Measurements from ENCODE around the gene IKBKE. TPM values are rescaled to one million over a fixed set of nuclear protein-coding genes. Genes with fewer than 3 reads are reported as not detected.

IKBKE gene
- total RNA-seq, 1 experiment from 2014 or later, result 12.9 TPM

DNA sequence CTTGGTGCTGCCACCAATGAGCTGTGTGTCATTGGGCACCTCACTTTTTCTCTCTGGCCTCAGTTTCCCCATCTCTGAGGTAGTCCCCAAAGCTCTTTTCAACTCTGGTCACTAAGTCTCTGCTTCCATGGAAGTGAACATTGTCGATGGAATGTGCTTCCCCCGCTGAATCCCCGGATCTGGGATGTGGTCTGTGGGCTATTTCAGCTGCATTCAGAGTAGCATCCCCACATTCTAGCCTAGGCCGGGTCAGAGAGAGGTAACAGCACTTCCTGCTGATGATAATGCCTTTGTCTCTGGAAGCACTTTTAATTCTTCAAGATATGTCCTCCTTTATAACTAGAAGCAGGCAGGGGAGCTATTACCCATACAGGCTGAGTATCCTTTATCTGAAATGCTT is 66.9 kb downstream of the IKBKE start:
- no peaks in the 10 kb centered on the region for H3K27me3 ChIP-seq
- no peak overlapping the region for H3K4me3 ChIP-seq
- H3K36me3 ChIP-seq, result no peaks in the 10 kb centered on the region
- DNase-seq, result no peak
- no peaks in the 10 kb centered on the region for H3K9me3 ChIP-seq

DNA sequence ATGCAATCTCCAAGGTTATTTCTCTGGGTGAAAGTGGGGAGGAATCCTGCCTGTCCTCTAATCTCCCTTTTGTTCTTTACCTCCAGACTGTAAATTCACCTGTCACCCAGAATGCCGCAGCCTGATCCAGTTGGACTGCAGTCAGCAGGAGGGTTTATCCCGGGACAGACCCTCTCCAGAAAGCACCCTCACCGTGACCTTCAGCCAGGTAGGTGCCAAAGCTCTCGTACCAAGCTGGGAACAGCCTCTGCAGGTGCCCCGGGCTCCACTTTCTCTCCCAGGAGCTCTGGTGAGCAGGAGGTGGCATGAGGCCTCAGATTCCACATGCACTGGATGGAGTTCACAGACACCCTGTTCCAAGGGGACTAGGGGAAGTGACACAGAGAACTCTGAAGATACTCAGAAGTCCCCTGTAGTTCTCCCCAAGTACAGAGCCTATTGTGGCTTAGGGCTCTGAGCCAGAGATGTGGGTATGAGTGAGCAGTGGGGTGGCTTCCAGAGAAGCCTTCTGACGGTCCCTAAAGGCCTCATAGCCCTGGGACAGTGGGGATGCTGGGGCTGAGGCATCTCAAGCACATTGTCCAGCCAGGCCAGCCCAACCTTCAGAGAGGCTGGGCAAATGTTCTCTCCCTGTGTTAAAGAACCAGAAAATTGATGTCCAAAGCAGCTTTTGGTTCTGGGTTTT is 68.0 kb downstream of the IKBKE start:
- DNase-seq, result no peak
- Histone ChIP-seq H3K36me3 (no peaks in the 10 kb centered on the region), H3K4me3 (no peak overlapping the region), H3K27me3 (no peaks in the 10 kb centered on the region), H3K9me3 (no peaks in the 10 kb centered on the region)

DNA sequence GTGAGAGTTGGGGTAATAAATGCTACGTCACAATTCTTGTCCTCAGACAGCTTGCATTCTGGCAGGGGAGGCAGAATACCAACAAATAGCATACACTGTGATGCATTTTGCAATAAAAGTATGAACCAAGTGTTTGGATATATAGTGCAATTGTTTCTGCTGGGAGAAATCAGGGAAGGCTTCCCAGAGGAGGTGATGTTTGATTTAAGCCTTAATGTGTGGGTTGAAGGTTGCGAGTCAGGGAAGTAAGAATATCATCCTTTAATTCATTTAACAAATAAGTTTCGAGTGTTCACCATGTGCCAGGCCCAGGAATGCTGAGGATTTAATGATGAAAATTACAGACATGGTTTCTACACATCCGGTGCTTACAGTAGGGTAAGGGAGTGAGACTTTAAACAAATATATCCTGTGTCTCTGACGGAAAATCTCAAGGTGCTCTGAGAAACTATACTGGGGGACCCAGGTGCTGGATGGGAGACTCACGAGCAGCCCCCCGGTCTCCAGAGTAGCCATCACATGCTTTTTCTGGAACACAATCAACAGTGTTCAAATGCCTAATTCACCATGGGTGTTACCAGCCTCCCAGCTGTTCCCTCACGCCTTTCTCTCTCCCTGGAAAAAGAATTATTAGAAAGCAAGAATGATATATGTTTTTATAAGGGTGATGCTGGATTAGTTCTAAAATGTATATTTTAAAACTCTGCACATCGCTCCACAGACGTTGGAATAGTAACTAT is 68.8 kb downstream of the IKBKE start:
- Histone ChIP-seq H3K27me3 (no peaks in the 10 kb centered on the region), H3K4me3 (no peak overlapping the region)
- no peak for DNase-seq

GRCh38 chr1:206540044-206540780 is 69.9 kb downstream of the IKBKE start:
- H3K9me3 ChIP-seq, result no peaks in the 10 kb centered on the region
- H3K4me3 ChIP-seq, result no peak overlapping the region
- peak; percentile 94 for DNase-seq
- no peaks in the 10 kb centered on the region for H3K36me3 ChIP-seq
- no peaks in the 10 kb centered on the region for H3K27me3 ChIP-seq

More for the DNA sequence above, 68.8 kb downstream of the IKBKE start:
- Histone ChIP-seq H3K36me3 (no peaks in the 10 kb centered on the region), H3K9me3 (no peaks in the 10 kb centered on the region)

- H3K9me3 ChIP-seq, result no peaks in the 10 kb centered on the region
- H3K27me3 ChIP-seq, result no peaks in the 10 kb centered on the region
- DNase-seq, result no peak
- no peaks in the 10 kb centered on the region for H3K36me3 ChIP-seq
- no peak overlapping the region for H3K4me3 ChIP-seq
Measured at GRCh38 chr1:206541236-206541833, 71.1 kb downstream of the IKBKE start.

DNA sequence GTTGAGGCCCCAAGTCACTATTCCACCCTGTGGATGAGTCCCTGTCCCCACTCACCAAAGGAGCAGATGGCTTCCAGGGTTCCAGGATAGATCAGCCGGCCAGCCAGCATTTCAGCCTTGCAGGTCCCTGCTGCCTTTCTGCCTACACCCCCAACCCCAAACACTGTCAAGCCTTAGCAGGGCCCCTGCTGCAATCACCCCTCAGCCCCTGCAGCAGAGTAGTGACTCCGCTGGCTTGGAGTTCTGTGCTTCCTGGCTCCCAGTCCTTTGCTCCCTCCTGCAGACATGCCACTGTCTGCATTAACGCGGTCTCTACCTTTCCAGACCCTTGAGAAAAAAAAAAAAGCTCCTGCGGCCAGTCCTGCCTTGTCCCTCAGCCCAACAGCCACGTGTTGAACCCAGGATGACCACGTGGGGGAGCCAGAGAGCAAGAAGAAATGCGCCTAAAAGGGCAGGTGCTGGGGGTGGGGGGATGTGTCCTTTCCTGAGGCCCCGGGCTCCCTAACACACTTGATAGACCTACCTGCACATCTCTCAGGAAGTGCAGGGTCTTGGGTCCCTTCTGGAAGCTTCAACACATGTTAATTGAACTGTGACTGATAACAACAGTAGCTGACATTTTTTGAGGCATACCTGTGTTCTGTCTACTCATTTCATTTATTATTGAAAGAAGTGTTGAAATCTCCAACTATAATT is 74.4 kb downstream of the IKBKE start:
- Histone ChIP-seq H3K27me3 (no peaks in the 10 kb centered on the region), H3K36me3 (no peaks in the 10 kb centered on the region), H3K4me3 (no peak overlapping the region), H3K9me3 (no peaks in the 10 kb centered on the region)
- DNase-seq, result peak; percentile 51

DNA sequence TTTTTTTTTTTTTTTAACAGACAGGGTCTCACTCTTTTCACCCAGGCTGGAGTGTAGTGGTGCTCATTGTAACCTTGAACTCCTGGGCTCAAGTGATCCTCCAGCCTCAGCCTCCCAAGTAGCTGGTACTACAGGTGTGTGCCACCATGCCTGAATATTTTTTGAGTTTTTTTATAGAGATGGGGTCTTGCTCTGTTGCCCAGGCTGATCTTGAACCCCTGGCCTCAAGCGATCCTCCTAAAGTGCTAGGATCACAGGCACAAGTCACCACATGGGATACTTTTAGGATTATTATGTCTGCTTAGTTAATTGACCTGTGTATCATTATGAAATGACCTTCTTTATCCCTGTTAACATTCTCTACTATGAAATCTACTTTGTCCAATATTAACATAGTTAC is 75.1 kb downstream of the IKBKE start:
- no peaks in the 10 kb centered on the region for H3K9me3 ChIP-seq
- no peaks in the 10 kb centered on the region for H3K36me3 ChIP-seq
- no peaks in the 10 kb centered on the region for H3K27me3 ChIP-seq
- H3K4me3 ChIP-seq, result no peak overlapping the region
- DNase-seq, result no peak

Other genes starting within 250 kb of the IKBKE start
- gene RASSF5, start 37.1 kb downstream of the IKBKE start, total RNA-seq (2014; rRNA removed; shearing (Covaris generic); ENCODE audit: low replicate concordance), result 0.12 and 1.3 TPM in 2 replicates
- gene EIF2D, start 142.0 kb downstream of the IKBKE start, total RNA-seq (2014; rRNA removed; shearing (Covaris generic); ENCODE audit: low replicate concordance), result 72.1 and 75.8 TPM in 2 replicates
- gene DYRK3, start 165.1 kb downstream of the IKBKE start, total RNA-seq (2014; rRNA removed; shearing (Covaris generic); ENCODE audit: low replicate concordance), result 19.3 and 20.2 TPM in 2 replicates
- gene MAPKAPK2, start 214.4 kb downstream of the IKBKE start, total RNA-seq (2014; rRNA removed; shearing (Covaris generic); ENCODE audit: low replicate concordance), result 28.1 and 32.3 TPM in 2 replicates

Measured in MG63 (cell line).